Trophoblast cell (in vitro differentiated cells and primary cell): ENCODE measurements around the gene CISD3.

Source experiments
- DNase-seq, 2 donors: peaks; one replicate each; pipeline ENCODE4 v3.0.0-alpha.2; 2016
- H2AFZ ChIP-seq: 2 replicates; pipeline ENCODE4 v1.6.1; 2013; ENCODE audit warnings: low read length, moderate library complexity, mild to moderate bottlenecking; ENCODE audit not compliant: insufficient read depth, poor library complexity
- H2AK5ac ChIP-seq: 2 replicates; pipeline ENCODE4 v1.6.1; 2013; ENCODE audit warnings: mild to moderate bottlenecking, low read length
- H2BK120ac ChIP-seq: 2 replicates; pipeline ENCODE4 v1.6.1; 2013; ENCODE audit warnings: low read length, mild to moderate bottlenecking, moderate library complexity; ENCODE audit not compliant: insufficient read depth, poor library complexity
- H2BK12ac ChIP-seq: 2 replicates; pipeline ENCODE4 v1.6.1; 2013; ENCODE audit warnings: mild to moderate bottlenecking, low read length, moderate library complexity
- H2BK5ac ChIP-seq: 2 replicates; pipeline ENCODE4 v1.6.1; 2013; ENCODE audit warnings: low read length, low read depth, moderate library complexity, mild to moderate bottlenecking; ENCODE audit not compliant: poor library complexity
- H3K14ac ChIP-seq: 2 replicates; pipeline ENCODE4 v1.6.1; 2013; ENCODE audit warnings: mild to moderate bottlenecking, low read length
- H3K18ac ChIP-seq: 2 replicates; pipeline ENCODE4 v1.6.1; 2013; ENCODE audit warnings: mild to moderate bottlenecking, low read length
- H3K23ac ChIP-seq: 2 replicates; pipeline ENCODE4 v1.6.1; 2013; ENCODE audit warnings: low read length
- H3K27ac ChIP-seq: 2 replicates; pipeline ENCODE4 v1.5.1; 2013; ENCODE audit warnings: low read depth, mild to moderate bottlenecking, inconsistent platforms, low read length, moderate library complexity
- H3K27me3 ChIP-seq: 2 replicates; pipeline ENCODE4 v1.6.1; 2013; ENCODE audit warnings: inconsistent platforms, mild to moderate bottlenecking, low read length, moderate library complexity; ENCODE audit not compliant: insufficient read depth
- H3K36me3 ChIP-seq, 2 experiments: 1 replicate in 1 of 2; 2 replicates in 1 of 2; pipeline ENCODE4 v1.6.1; 2013; ENCODE audit warnings: low read length in 2 of 2, mild to moderate bottlenecking in 2 of 2, moderate library complexity in 1 of 2; ENCODE audit not compliant: insufficient read depth in 2 of 2, control insufficient read depth in 1 of 2
- H3K4ac ChIP-seq: 2 replicates; pipeline ENCODE4 v1.6.1; 2013; ENCODE audit warnings: low read depth, mild to moderate bottlenecking, low read length, moderate library complexity
- H3K4me1 ChIP-seq, 2 experiments: 1 replicate in 1 of 2; 2 replicates in 1 of 2; pipeline ENCODE4 v1.6.1; 2013; ENCODE audit warnings: low read length in 2 of 2, mild to moderate bottlenecking in 2 of 2, moderate library complexity in 1 of 2; ENCODE audit not compliant: insufficient read depth in 2 of 2, control insufficient read depth in 1 of 2
- H3K4me2 ChIP-seq: 2 replicates; pipeline ENCODE4 v1.6.1; 2013; ENCODE audit warnings: inconsistent platforms, mild to moderate bottlenecking, low read length, moderate library complexity
- H3K4me3 ChIP-seq: 2 replicates; pipeline ENCODE4 v1.5.1; 2013; ENCODE audit warnings: mild to moderate bottlenecking, low read depth, low read length, inconsistent platforms
- H3K79me1 ChIP-seq: one replicate; pipeline ENCODE4 v1.6.1; 2013; ENCODE audit warnings: low read length
- H3K79me2 ChIP-seq: 2 replicates; pipeline ENCODE4 v1.6.1; 2013; ENCODE audit warnings: low read length, mild to moderate bottlenecking; ENCODE audit not compliant: control insufficient read depth, insufficient read depth, poor library complexity
- H3K9ac ChIP-seq: 2 replicates; pipeline ENCODE4 v1.6.1; 2013; ENCODE audit warnings: mild to moderate bottlenecking, low read length
- H3K9me3 ChIP-seq: 2 replicates; pipeline ENCODE4 v1.6.1; 2013; ENCODE audit warnings: low read depth, mild to moderate bottlenecking, control low read depth, inconsistent platforms, low read length; ENCODE audit not compliant: insufficient read depth
- H4K12ac ChIP-seq: 2 replicates; pipeline ENCODE4 v1.6.1; 2013; ENCODE audit warnings: low read depth, mild to moderate bottlenecking, low read length, moderate library complexity
- H4K8ac ChIP-seq: 2 replicates; pipeline ENCODE4 v1.6.1; 2013; ENCODE audit warnings: low read depth, mild to moderate bottlenecking, low read length, moderate library complexity
- H4K91ac ChIP-seq: one replicate; pipeline ENCODE4 v1.6.1; 2013; ENCODE audit warnings: low read depth, mild to moderate bottlenecking, low read length, moderate library complexity
- WGBS: extraction: QIAGEN DNeasy Blood & Tissue Kit; methylation state at CpG from one replicate; pipeline ENCODE4 v1.1.7; 2013; ENCODE audit warnings: missing lambda C conversion rate; ENCODE audit not compliant: insufficient read length, insufficient coverage; ENCODE audit errors: extremely low coverage; 5-methylcytosine and 5-hydroxymethylcytosine counted together

Gene CISD3

DNA sequence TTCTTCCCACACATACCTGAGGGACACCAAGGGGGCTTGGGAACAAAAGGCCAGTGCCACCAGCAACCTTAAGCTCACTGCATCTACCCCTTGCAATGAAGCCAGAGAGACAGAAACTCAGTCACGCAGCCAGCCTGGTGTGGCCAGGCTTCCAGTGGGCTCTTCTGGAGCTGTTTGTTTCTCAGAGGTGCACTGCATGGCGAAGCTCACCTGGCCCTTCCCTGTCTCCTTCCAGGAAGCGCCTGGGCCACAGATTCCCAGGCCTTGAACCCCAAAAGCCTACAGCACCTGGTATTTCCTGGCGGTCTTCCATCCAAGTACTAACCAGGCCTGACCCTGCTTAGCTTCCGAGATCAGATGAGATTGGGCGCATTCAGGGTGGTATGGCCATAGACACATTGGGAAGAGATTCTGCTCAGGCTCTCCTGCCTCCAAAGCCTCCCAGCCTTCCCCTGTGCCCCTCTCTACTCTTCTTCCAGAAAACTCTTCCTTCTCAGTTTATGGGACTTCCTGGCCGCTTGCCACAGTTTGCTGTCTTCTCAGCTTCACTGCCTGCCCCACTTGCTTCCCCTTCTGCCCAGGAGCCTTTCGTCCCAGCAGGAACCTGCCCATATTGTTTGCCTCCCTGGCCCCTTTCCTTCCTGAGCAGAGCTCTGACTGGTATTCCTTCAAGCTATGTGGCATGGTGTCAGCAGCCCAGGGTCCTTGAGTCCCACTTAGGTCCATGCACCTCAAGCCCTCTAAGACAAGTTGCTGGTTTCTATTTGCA lies 1.6 kb downstream of the CISD3 start:
- Histone ChIP-seq H3K14ac (no peak overlapping the region), H3K23ac (no peak overlapping the region), H4K12ac (no peak overlapping the region), H2BK120ac (no peak overlapping the region), H3K9me3 (no peaks in the 10 kb centered on the region), H3K36me3 (peaks cover 32 to 34% of the 10 kb centered on the region in 2 experiments), H4K8ac (no peak overlapping the region), H2AFZ (no peak overlapping the region), H4K91ac (no peak overlapping the region), H3K27me3 (no peaks in the 10 kb centered on the region), H2AK5ac (no peak overlapping the region), H3K18ac (no peak overlapping the region), H3K4me1 (peaks cover 0 to 9% of the 10 kb centered on the region in 2 experiments), H3K27ac (no peak overlapping the region), H3K9ac (no peak overlapping the region), H2BK12ac (no peak overlapping the region), H3K4me3 (no peak overlapping the region), H3K4ac (no peak overlapping the region), H3K4me2 (no peak overlapping the region), H2BK5ac (no peak overlapping the region), H3K79me1 (peaks cover 8% of the 10 kb centered on the region), H3K79me2 (peaks cover 6% of the 10 kb centered on the region)
- DNase-seq: no peak
- no CpG with 5 or more reads among the region's 8 CpGs for WGBS

DNA sequence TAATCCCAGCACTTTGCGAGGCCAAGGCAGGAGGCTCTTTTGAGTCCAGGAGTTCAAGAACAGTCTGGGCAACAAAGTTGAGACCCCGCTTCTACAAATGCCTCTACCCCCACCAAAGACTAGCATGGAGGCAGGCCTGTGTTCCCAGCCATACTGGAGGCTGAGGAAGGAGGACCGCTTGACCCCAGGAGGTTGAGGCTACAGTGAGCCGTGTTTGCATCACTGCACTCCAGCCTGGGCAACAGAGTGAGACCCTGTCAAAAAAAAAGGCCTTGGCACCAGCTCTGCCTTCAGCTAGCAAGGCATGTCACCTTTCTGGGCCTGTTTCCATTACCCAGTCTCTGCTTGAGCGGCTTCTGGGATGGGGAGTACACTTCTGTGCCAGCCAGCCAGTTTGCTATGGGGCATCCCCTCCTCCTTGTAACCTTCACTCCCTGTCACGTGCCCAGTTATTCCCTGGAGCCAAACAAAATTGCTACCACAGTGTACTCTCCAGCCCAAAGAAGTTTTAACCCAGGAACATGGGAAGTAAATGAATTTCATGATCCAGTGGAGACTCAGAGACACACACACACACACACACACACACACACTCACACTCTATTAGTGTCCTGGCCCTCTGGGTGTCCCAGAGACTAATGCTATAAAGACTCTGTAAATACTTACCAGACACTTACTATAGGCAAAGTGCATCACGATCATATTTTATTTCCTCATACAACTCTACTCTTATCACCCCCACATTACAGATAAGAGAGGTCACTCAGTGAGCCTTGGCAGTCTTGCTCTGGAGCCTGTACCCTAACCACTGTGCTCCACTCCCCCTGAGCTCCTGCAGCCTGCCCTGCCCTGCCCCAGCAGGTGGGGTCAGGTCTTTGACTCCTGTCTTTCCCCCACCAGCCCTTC lies 2.5 kb downstream of the CISD3 start:
- Histone ChIP-seq H3K23ac (no peak overlapping the region), H3K14ac (no peak overlapping the region), H4K91ac (no peak overlapping the region), H3K18ac (no peak overlapping the region), H3K79me2 (peaks cover 6% of the 10 kb centered on the region), H2AFZ (no peak overlapping the region), H3K36me3 (peaks cover 38 to 40% of the 10 kb centered on the region in 2 experiments), H2AK5ac (no peak overlapping the region), H2BK120ac (no peak overlapping the region), H3K4me3 (no peak overlapping the region), H3K9ac (no peak overlapping the region), H3K9me3 (no peaks in the 10 kb centered on the region), H4K8ac (no peak overlapping the region), H3K4me1 (peaks cover 0 to 9% of the 10 kb centered on the region in 2 experiments), H4K12ac (no peak overlapping the region), H2BK5ac (no peak overlapping the region), H3K4me2 (no peak overlapping the region), H2BK12ac (no peak overlapping the region), H3K27me3 (no peaks in the 10 kb centered on the region), H3K4ac (no peak overlapping the region), H3K27ac (no peak overlapping the region), H3K79me1 (peaks cover 8% of the 10 kb centered on the region)
- WGBS: no CpG with 5 or more reads among the region's 7 CpGs
- no peak for DNase-seq

DNA sequence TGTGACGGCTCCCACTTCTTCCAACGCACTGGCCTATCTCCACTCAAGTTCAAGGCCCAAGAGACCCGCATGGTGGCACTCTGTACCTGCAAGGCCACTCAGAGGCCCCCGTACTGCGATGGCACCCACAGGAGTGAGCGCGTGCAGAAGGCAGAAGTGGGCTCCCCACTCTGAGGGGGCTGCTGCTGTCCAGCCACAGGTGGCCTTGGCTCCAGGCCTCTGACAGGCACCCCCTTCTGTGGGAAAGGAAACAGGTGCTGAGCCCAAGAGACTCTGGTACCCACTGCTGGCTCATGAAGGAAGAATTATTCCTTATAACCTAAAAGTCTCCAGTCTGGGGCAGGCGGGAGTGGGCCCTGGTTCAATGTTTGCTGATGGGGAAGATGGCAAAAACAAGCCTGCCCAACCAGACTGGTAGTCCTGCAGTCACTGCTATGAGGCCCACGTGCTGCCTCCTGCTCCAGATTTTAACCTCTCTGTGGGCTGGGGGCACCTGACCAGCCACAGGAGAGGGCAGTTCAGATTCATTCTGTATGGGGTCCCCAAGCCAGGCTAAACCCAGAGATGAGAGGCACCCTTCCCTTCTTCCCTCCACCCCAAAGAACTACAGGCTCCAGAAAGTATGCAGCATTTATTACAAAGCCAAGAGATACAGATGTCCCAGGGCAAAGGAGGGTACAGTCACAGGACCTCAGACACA lies 3.3 kb downstream of the CISD3 start:
- Histone ChIP-seq H3K27ac (no peak overlapping the region), H2AK5ac (no peak overlapping the region), H3K4me2 (no peak overlapping the region), H2BK12ac (no peak overlapping the region), H3K4me1 (peaks cover 0 to 9% of the 10 kb centered on the region in 2 experiments), H3K36me3 (peaks cover 44 to 46% of the 10 kb centered on the region in 2 experiments), H3K79me1 (peaks cover 8% of the 10 kb centered on the region), H2BK5ac (no peak overlapping the region), H3K27me3 (no peaks in the 10 kb centered on the region), H3K4me3 (no peak overlapping the region), H2BK120ac (no peak overlapping the region), H3K23ac (no peak overlapping the region), H2AFZ (no peak overlapping the region), H3K79me2 (peaks cover 6% of the 10 kb centered on the region), H4K8ac (no peak overlapping the region), H3K18ac (no peak overlapping the region), H3K4ac (no peak overlapping the region), H3K9ac (no peak overlapping the region), H4K12ac (no peak overlapping the region), H4K91ac (no peak overlapping the region), H3K14ac (no peak overlapping the region), H3K9me3 (no peaks in the 10 kb centered on the region)
- no CpG with 5 or more reads among the region's 9 CpGs for WGBS
- no peak for DNase-seq
